Measurements from ENCODE around the gene IHH. TPM values are rescaled to one million over a fixed set of nuclear protein-coding genes. Genes with fewer than 3 reads are reported as not detected.

Gene IHH
- total RNA-seq, 1 donor from 2014 or later, result not detected

DNA sequence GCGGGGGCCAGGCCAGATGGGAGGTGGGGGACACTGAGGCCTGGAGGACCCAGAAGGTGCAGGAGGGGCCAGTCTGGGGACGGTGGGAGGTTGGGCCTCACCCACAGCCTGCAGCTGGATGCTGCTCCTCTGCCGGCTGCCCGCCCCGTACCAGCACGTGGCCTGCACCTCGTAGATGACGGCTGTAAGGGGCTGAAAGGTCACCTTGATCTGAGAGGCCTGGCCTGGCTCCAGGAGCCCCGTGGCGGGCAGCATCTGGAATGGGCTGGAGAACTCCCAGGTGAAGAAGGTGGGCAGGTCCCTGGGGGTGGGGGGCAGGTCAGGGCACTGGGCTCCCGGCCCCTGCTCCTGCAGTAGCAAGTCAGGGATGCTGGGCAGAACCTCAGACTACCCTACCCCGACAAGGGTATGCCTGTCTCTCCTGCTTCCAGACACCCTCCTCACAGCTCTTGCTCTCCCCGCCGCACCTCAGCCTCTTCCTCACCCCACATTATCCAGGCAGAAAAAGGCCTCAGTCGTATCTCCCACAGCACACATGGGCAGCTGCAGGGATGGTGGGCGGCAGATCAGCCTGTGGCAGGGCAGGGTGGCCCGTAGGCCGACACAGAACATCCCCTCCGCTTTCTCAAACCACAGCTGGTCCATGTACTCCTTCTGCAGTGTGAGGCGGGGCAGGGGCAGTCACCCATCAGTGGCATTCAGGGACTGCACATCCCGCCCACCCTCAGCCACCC is 29.5 kb downstream of the IHH start:
- TF ChIP-seq, protein P1, sequence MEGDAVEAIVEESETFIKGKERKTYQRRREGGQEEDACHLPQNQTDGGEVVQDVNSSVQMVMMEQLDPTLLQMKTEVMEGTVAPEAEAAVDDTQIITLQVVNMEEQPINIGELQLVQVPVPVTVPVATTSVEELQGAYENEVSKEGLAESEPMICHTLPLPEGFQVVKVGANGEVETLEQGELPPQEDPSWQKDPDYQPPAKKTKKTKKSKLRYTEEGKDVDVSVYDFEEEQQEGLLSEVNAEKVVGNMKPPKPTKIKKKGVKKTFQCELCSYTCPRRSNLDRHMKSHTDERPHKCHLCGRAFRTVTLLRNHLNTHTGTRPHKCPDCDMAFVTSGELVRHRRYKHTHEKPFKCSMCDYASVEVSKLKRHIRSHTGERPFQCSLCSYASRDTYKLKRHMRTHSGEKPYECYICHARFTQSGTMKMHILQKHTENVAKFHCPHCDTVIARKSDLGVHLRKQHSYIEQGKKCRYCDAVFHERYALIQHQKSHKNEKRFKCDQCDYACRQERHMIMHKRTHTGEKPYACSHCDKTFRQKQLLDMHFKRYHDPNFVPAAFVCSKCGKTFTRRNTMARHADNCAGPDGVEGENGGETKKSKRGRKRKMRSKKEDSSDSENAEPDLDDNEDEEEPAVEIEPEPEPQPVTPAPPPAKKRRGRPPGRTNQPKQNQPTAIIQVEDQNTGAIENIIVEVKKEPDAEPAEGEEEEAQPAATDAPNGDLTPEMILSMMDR (conservative IDR thresholded peaks at IDR 0.05; ENCODE audit: low read depth, low read length), result no peak
- no peak for DNase-seq (ENCODE audit: low read depth)

DNA sequence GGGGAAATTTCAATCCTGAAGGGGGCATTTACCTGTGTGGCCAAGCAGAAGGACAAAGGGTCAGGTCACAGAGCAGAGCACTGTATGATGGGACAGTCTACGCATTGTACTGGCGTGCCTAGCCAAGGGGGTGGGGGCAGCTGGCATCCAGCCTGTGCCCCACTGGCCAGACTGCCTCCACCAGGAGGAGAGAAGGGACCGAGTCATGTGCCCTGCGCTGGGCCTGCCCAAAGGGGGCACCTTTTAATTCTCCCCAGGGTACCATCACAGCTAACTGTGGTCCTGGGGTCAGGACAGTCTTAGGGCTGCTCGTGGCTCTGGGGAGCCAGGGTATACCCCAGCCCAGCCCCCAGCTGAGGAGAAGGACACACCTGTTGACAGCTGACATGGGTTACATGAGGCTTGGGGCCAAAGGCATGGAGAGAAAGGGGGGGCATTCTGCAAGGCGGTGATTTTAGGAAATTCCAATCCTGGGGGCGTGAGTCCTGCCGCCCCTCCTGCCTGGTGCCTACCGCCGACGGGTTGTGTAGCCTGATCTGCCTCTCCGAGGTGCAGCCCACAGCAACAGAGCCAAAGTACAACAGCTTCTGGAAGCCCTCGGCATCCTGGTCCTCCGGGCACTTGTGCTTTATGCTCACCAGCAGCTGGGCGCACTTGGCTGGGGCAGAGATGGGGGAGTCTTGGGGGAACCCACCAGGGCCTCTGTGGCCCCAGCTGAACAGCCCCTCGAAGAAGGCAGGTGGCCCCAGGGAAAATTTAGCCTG is 30.4 kb downstream of the IHH start:
- TF ChIP-seq, protein P1 (conservative IDR thresholded peaks at IDR 0.05; ENCODE audit: low read depth, low read length), result no peak
- H3K4me3 ChIP-seq (ENCODE audit: low read depth, low read length), result no peak overlapping the region
- no peak for DNase-seq (ENCODE audit: low read depth)

More for the DNA sequence above, 29.5 kb downstream of the IHH start:
- H3K4me3 ChIP-seq (ENCODE audit: low read depth, low read length), result no peak overlapping the region

DNA sequence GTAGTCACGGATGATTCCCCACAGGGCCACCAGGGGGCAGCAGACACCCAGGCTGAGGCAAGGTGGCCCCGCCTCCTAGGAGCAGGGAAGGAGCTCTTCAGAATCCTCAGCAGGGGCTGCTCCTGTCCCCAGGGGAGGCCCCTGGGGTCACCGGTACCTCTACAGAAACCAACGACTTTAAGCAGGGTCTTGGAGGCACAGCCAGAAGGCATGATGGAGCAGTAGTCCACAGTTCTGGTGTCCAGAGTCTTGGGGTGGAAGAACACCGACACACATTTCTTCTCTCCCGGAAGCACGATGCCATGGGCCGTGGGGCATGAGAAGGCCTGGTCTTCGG is 30.9 kb downstream of the IHH start:
- TF ChIP-seq, protein P1 (conservative IDR thresholded peaks at IDR 0.05; ENCODE audit: low read depth, low read length), result peak; percentile 94
- H3K4me3 ChIP-seq (ENCODE audit: low read depth, low read length), result no peak overlapping the region
- no peak for DNase-seq (ENCODE audit: low read depth)

DNA sequence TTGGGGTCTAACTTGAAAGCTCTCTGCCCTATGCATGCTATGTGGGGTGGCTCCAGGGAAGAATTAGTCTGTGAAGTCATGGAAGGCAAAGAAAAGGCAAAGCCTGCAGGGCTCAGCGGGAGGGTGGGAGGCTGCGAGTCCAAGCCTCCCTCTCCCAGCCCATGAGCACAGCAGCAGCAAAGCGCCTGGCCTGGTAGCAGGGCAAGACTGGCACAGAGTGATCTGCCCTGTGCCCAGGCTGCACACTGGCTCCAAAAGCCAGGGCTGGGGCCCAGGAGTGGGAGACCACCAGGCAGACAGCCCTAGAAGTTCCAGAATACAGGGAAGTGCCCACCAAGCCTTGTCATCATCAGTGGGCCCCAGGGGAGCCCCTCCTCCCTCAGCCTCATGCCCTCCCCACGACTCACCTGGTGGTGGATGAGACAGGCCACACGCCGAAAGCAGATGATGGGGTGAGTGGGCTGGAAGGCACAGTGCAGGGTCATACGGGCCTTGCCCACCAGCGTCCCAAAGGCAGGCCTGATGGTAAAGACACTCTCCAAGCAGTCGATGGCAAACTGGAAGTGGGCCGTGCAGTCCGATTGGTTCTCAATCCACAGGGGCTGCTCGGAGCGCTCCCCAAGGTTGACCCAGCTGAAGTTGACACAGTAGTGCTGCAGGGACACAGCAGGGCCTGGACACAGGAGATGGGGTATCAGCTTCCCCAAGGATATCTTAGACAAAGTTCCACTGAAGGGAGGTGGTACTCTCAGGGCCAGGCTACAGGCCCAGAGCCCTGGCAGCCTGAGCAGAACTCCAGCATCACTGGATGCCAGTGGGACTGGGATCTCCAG is 31.5 kb downstream of the IHH start:
- no peak for DNase-seq (ENCODE audit: low read depth)
- TF ChIP-seq, protein P1 (conservative IDR thresholded peaks at IDR 0.05; ENCODE audit: low read depth, low read length), result no peak
- H3K4me3 ChIP-seq (ENCODE audit: low read depth, low read length), result no peak overlapping the region

DNA sequence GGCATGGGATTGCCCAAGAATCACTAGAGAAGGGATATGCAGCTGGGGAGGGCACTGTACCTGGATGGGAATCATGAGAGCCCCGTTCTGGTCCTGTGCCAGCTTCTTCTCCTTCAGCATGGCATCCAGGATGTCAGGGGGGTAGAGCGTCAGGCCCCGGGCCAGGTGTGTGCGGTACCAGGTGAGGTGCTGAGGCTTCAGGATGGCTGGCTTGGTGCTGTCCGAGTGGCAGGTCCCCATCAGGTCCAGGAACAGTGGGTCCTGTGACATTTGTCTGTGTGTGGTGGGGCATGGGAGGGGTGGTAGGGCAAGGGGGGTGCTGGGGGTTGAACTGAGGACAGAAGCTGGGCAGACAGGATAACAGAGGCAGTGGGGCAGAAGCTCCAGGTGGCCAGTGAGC is 32.6 kb downstream of the IHH start:
- no peak overlapping the region for H3K4me3 ChIP-seq (ENCODE audit: low read depth, low read length)
- TF ChIP-seq, protein P1 (conservative IDR thresholded peaks at IDR 0.05; ENCODE audit: low read depth, low read length), result no peak
- DNase-seq (ENCODE audit: low read depth), result no peak

DNA sequence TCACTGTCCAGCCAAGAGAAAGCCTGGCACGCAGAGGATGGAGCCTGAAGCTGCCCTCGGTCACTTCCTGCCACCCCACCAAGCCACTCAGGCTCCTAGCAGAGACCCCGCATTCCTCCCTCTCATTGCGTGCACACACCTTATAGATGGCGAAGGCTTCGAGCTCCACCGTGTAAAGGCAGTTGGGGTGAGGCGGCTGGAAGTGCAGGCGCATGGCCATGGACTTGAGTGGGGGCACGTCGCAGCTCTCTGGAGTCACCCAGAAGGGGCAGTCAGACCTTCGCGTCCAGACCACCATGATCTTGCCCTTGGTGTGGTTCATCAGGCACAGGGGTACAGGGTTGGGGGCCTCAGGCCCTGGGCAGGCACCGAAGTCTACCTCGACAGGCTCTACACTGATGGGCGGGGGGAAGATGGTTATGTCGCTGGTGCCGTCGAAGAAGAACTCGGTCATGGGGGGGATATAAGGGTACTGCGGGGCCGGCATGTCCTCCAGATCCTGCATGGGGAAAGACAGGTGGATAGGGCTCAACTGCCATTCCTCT is 33.1 kb downstream of the IHH start:
- TF ChIP-seq, protein P1 (conservative IDR thresholded peaks at IDR 0.05; ENCODE audit: low read depth, low read length), result no peak
- H3K4me3 ChIP-seq (ENCODE audit: low read depth, low read length), result no peak overlapping the region

More for the DNA sequence above, 33.1 kb downstream of the IHH start:
- DNase-seq (ENCODE audit: low read depth), result no peak
